ENCODE results near the gene CCDC136.

DNA sequence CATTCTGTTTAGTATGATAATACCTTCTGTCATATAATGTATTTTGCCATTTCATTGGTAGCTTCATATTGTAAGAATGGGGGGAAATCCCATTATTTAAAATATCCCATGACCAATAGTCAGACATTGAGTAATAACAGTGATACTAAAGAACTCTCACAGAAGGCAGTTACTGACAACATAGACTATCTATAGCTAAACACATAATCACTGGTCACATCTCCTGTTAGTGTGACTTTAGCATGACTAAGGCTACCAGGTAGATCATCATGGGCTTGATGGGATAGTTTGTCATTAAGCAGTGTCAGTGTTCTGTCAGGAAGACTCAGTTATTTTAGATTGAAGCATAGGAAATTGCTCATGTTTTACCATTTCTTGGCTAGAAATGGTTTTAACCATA lies 32.5 kb upstream of the CCDC136 start:
- TF ChIP-seq, protein P1, sequence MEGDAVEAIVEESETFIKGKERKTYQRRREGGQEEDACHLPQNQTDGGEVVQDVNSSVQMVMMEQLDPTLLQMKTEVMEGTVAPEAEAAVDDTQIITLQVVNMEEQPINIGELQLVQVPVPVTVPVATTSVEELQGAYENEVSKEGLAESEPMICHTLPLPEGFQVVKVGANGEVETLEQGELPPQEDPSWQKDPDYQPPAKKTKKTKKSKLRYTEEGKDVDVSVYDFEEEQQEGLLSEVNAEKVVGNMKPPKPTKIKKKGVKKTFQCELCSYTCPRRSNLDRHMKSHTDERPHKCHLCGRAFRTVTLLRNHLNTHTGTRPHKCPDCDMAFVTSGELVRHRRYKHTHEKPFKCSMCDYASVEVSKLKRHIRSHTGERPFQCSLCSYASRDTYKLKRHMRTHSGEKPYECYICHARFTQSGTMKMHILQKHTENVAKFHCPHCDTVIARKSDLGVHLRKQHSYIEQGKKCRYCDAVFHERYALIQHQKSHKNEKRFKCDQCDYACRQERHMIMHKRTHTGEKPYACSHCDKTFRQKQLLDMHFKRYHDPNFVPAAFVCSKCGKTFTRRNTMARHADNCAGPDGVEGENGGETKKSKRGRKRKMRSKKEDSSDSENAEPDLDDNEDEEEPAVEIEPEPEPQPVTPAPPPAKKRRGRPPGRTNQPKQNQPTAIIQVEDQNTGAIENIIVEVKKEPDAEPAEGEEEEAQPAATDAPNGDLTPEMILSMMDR (conservative IDR thresholded peaks at IDR 0.05 in 1 of 2, IDR thresholded peaks at IDR 0.05 in 1 of 2; ENCODE audit: extremely low read depth in 1 of 2, insufficient read depth in 1 of 2, low read depth in 1 of 2, low read length in 2 of 2) = no peak
- no peak for TF ChIP-seq EZH2 (IDR thresholded peaks at IDR 0.05; ENCODE audit: borderline replicate concordance, low read length)

All from mammary epithelial cell (primary cell).